AG04449 (cell line): Measurements from ENCODE around the gene RNF114.
A peak's percentile ranks its signal among the peaks of the same experiment; 100 is the strongest.

ENCODE experiments used
- CTCF ChIA-PET: fragments of 350-600 bp; formaldehyde crosslinking; extraction: SDS; loops from one replicate; lab custom pipeline; 2021; ENCODE audit warnings: antibody characterized with exemption; lab: Yijun Ruan, JAX
- POLR2A ChIA-PET: fragments of 400-600, 350-600 bp; formaldehyde crosslinking; extraction: SDS; loops from one replicate; lab custom pipeline; 2020; ENCODE audit warnings: antibody characterized with exemption, inconsistent platforms; lab: Yijun Ruan, JAX
- DNase-seq: peaks from one replicate; pipeline ENCODE4 v3.0.0-alpha.2; 2010; ENCODE audit warnings: low read depth, low spot score
- H3K4me3 ChIP-seq: 2 replicates; pipeline ENCODE4 v1.5.1; 2011; ENCODE audit warnings: low read depth, mild to moderate bottlenecking, control low read depth, low read length
- TF ChIP-seq, protein P1 (sequence below): IDR thresholded peaks from one replicate; pipeline ENCODE4 v1.5.1; 2011; ENCODE audit warnings: mild to moderate bottlenecking, moderate library complexity, low read length, control low read depth, inconsistent platforms; ENCODE audit not compliant: insufficient read depth; ENCODE audit errors: missing control alignments

RNF114 gene

DNA sequence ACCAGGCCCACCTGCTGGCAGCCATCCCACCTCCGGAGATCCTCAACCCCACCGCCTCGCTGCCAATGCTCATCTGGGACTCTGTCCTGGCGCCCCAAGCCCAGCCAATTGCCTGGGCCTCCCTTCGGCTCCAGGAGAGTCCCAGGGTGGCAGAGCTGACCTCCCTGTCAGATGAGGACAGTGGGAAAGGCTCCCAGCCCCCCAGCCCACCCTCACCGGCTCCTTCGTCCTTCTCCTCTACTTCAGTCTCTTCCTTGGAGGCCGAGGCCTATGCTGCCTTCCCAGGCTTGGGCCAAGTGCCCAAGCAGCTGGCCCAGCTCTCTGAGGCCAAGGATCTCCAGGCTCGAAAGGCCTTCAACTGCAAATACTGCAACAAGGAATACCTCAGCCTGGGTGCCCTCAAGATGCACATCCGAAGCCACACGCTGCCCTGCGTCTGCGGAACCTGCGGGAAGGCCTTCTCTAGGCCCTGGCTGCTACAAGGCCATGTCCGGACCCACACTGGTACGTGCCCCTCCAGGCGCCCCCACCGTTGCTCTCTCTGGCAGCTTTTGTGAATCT lies 47.7 kb downstream of the RNF114 start:
- no peak for DNase-seq
- TF ChIP-seq, protein P1, sequence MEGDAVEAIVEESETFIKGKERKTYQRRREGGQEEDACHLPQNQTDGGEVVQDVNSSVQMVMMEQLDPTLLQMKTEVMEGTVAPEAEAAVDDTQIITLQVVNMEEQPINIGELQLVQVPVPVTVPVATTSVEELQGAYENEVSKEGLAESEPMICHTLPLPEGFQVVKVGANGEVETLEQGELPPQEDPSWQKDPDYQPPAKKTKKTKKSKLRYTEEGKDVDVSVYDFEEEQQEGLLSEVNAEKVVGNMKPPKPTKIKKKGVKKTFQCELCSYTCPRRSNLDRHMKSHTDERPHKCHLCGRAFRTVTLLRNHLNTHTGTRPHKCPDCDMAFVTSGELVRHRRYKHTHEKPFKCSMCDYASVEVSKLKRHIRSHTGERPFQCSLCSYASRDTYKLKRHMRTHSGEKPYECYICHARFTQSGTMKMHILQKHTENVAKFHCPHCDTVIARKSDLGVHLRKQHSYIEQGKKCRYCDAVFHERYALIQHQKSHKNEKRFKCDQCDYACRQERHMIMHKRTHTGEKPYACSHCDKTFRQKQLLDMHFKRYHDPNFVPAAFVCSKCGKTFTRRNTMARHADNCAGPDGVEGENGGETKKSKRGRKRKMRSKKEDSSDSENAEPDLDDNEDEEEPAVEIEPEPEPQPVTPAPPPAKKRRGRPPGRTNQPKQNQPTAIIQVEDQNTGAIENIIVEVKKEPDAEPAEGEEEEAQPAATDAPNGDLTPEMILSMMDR: no peak
- peak overlapping the region; percentile 86 for H3K4me3 ChIP-seq
- ChIA-PET CTCF (interaction anchor here (1.3 to 17.8 kb wide), 3 partner anchors 11 to 101 kb away, joined by 3 to 984 read pairs (median 4); no protein-coding TSS in a partner anchor), POLR2A (interaction anchor here (0.6 to 3.2 kb wide), 13 partner anchors 10 to 182 kb away, joined by 3 to 23 read pairs (median 4); no protein-coding TSS in a partner anchor)

DNA sequence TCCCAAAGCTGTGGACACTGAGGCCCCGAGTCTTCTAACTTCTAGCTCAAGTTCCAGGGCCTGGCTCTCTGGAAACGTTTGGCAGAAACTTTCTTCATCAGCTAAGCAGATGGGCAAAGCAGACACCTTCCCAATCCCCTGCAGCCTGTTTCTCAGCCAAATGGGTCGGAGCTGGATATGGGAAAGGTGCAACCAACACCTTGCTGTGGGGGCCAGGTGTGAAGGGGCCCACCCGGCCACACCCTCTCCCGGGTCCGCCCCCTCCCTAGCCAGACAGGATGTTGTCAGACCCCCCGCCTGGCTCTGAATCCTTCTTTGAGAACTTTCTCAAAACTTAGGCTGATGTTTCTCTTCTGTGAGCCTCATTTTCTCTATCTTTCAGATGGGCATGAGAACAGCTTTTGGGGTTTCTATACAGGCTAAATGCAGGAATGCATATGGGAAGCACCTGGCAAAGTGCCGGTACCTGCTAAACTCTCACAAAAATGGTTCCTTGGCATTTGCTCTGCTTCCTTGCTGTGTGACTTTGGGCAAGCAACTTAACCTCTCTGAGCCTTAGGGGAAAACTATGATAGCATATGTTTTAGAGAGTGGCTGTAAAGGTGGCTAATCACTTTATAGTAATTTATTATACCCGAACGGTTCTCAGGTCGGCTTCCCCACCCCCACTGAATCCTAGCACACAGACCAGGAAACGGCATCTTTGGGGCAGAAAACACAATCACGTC lies 48.4 kb downstream of the RNF114 start:
- no peak for DNase-seq
- POLR2A ChIA-PET: interaction anchor here (0.6 to 3.2 kb wide), 10 partner anchors 46 to 181 kb away, joined by 3 to 23 read pairs (median 4); no protein-coding TSS in a partner anchor
- TF ChIP-seq, protein P1: no peak
- peak overlapping the region; percentile 86 for H3K4me3 ChIP-seq
- CTCF ChIA-PET: interaction anchor here (17.8 kb wide), 1 partner anchor 83 kb away, joined by 984 read pairs; no protein-coding TSS in a partner anchor

GRCh38 chr20:49985157-49985556 lies 49.0 kb downstream of the RNF114 start:
- ChIA-PET POLR2A (interaction anchor here (1.0 to 3.2 kb wide), 4 partner anchors 81 to 159 kb away, joined by 4 to 23 read pairs (median 10); no protein-coding TSS in a partner anchor), CTCF (interaction anchor here (17.8 kb wide), 1 partner anchor 83 kb away, joined by 984 read pairs; no protein-coding TSS in a partner anchor)
- TF ChIP-seq, protein P1: no peak
- no peak for DNase-seq
- H3K4me3 ChIP-seq: peak overlapping the region; percentile 86

DNA sequence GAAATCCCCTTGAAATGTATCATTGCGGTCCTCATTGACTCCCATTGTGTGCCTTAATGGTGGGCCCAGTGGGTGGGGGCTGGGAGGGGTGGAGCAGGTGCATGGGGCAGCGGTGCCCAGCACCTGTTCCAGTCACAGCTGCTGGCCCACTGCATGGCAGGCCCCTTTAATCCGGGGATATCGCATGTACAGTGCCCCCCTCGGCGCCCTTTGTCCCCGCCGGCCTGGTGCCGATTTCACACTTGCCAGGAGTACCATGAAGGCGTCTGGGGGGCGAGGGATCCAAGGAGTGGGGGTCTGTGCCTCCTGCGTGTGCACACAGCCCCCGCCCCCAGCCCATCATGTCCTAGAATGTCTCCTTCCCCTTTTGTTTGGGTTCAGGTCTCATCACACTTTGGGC lies 49.4 kb downstream of the RNF114 start:
- CTCF ChIA-PET: interaction anchor here (0.6 to 17.8 kb wide), 6 partner anchors 7 to 99 kb away, joined by 3 to 984 read pairs (median 4); no protein-coding TSS in a partner anchor
- DNase-seq: no peak
- peak overlapping the region; percentile 86 for H3K4me3 ChIP-seq
- POLR2A ChIA-PET: interaction anchor here (0.6 to 3.2 kb wide), 3 partner anchors 67 to 159 kb away, joined by 3 to 23 read pairs (median 4); no protein-coding TSS in a partner anchor
- TF ChIP-seq, protein P1: no peak

DNA sequence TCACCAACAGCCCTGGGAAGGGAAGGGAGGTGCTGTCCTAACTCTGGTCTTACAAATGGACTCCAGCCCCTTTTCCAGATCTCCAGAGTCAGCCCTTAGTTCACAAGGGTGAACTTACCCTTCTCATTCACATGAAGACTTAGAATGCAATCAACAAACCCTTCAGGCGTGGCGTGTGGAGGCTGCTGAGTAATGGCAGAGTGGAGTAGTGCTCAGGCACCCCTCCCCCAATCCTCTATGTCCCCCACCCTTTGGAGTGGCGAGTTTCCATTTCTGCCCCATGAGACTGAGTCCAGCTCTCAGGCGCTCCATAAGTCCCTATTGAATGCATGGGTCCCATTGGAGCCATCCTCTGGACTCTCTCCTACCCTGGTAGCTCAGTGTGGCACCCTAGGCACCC lies 49.9 kb downstream of the RNF114 start:
- ChIA-PET POLR2A (interaction anchor here (0.6 kb wide), 1 partner anchor 66 kb away, joined by 3 read pairs; no protein-coding TSS in a partner anchor), CTCF (interaction anchor here (0.6 to 17.8 kb wide), 6 partner anchors 8 to 99 kb away, joined by 3 to 984 read pairs (median 4); no protein-coding TSS in a partner anchor)
- DNase-seq: no peak
- H3K4me3 ChIP-seq: peak overlapping the region; percentile 86
- TF ChIP-seq, protein P1: no peak
